PC-3 (cell line): ENCODE measurements around the gene TMC3.

Experiments used
- CTCF ChIP-seq: fragments of 300-600 bp; sonication (generic); conservative IDR thresholded peaks from 2 replicates; pipeline ENCODE4 v1.5.1; 2017; ENCODE audit warnings: antibody characterized with exemption, low read depth, mild to moderate bottlenecking, low read length
- EZH2phosphoT487 ChIP-seq: fragments of 300-600 bp; sonication (generic); IDR thresholded peaks from 2 replicates; pipeline ENCODE4 v1.6.1; 2018; ENCODE audit warnings: mild to moderate bottlenecking, antibody characterized with exemption, low read length, borderline replicate concordance

GRCh38 chr15:81380203-81380602, 6.2 kb upstream of the TMC3 start:
- TF ChIP-seq CTCF (no peak), EZH2phosphoT487 (no peak)
